Ishikawa (cell line): ENCODE results near the gene PDE4B.

Experiments
- EGR1 ChIP-seq: IDR thresholded peaks from 2 replicates; pipeline ENCODE4 v1.6.1; 2012
- EP300 ChIP-seq: IDR thresholded peaks from 2 replicates; pipeline ENCODE4 v1.6.1; 2012; ENCODE audit warnings: borderline replicate concordance
- FOXM1 ChIP-seq: IDR thresholded peaks from 2 replicates; pipeline ENCODE4 v1.6.1; 2012; ENCODE audit warnings: low read depth, borderline replicate concordance
- MAX ChIP-seq: IDR thresholded peaks from 2 replicates; pipeline ENCODE4 v1.6.1; 2012
- NFIC ChIP-seq: IDR thresholded peaks from 2 replicates; pipeline ENCODE4 v1.6.1; 2012
- RAD21 ChIP-seq: IDR thresholded peaks from 2 replicates; pipeline ENCODE4 v1.6.1; 2012; ENCODE audit warnings: low read depth
- TAF1 ChIP-seq: IDR thresholded peaks from 2 replicates; pipeline ENCODE4 v1.6.1; 2012; ENCODE audit warnings: low read depth, mild to moderate bottlenecking
- TEAD4 ChIP-seq: IDR thresholded peaks from 2 replicates; pipeline ENCODE4 v1.6.1; 2012

GRCh38 chr1:65791396-65791795, 1.3 kb upstream of the PDE4B start:
- no peak for TF ChIP-seq EP300
- no peak for TF ChIP-seq TAF1
- TF ChIP-seq FOXM1, result no peak
- TF ChIP-seq TEAD4, result no peak
- no peak for TF ChIP-seq RAD21
- TF ChIP-seq MAX, result no peak
- no peak for TF ChIP-seq EGR1
- no peak for TF ChIP-seq NFIC
